Fibroblast of skin of back (primary cell): ENCODE results near the gene XCL1. TPM values are rescaled to one million over a fixed set of nuclear protein-coding genes. Genes with fewer than 3 reads are reported as not detected.
"Not testable (repeated sequence)": the region's sequence is repeated elsewhere in the genome, so short reads cannot be mapped to it uniquely, and the experiment has no call there.

ENCODE experiments used
- DNase-seq: peaks from one replicate; pipeline ENCODE4 v3.0.0-alpha.2; 2013
- polyA plus RNA-seq, 2 experiments: library from polyadenylated mRNA; unstranded; fragments of 120-200 nt; gene quantifications; one replicate each; pipeline ENCODE4 v1.2.1, GENCODE V29; 2013; ENCODE audit not compliant: insufficient read length in 2 of 2

The XCL1 gene
- polyA plus RNA-seq (2013, experiment 1 of 2; ENCODE audit: insufficient read length) = not detected
- not detected for polyA plus RNA-seq (2013, experiment 2 of 2; ENCODE audit: insufficient read length)

- not testable (repeated sequence) for DNase-seq
Observed at GRCh38 chr1:168576245-168576688, at the start of gene XCL1. Gene XCL1 (plus strand): TSS chr1:168576605. CDS start chr1:168576638, 33 bp downstream.

- DNase-seq = no peak
Observed at GRCh38 chr1:168529518-168529917, 46.9 kb upstream of the XCL1 start.

- no peak for DNase-seq
Observed at GRCh38 chr1:168531615-168532345, 44.6 kb upstream of the XCL1 start.

- no peak for DNase-seq
Observed at GRCh38 chr1:168535536-168535935, 40.9 kb upstream of the XCL1 start.

GRCh38 chr1:168540798-168541197, 35.6 kb upstream of the XCL1 start:
- not testable (repeated sequence) for DNase-seq

GRCh38 chr1:168542978-168543377, 33.4 kb upstream of the XCL1 start:
- DNase-seq = not testable (repeated sequence)

- DNase-seq = not testable (repeated sequence)
Observed at GRCh38 chr1:168543840-168544498, 32.4 kb upstream of the XCL1 start, which contains the start of gene XCL2. Gene XCL2 (minus strand): TSS chr1:168543997. CDS start chr1:168543964, 33 bp downstream.

GRCh38 chr1:168545678-168546552, 30.5 kb upstream of the XCL1 start:
- peak; percentile 26 for DNase-seq

GRCh38 chr1:168546553-168546895, 29.9 kb upstream of the XCL1 start:
- not testable (repeated sequence) for DNase-seq

- no peak for DNase-seq
Observed at GRCh38 chr1:168550971-168551370, 25.4 kb upstream of the XCL1 start.

GRCh38 chr1:168551688-168552087, 24.7 kb upstream of the XCL1 start:
- no peak for DNase-seq

- no peak for DNase-seq
Observed at GRCh38 chr1:168552961-168553360, 23.4 kb upstream of the XCL1 start.

GRCh38 chr1:168553680-168554553, 22.5 kb upstream of the XCL1 start:
- no peak for DNase-seq

- no peak for DNase-seq
Observed at GRCh38 chr1:168554603-168555483, 21.6 kb upstream of the XCL1 start.

GRCh38 chr1:168555508-168556046, 20.8 kb upstream of the XCL1 start:
- no peak for DNase-seq

- DNase-seq = no peak
Observed at GRCh38 chr1:168556647-168557046, 19.8 kb upstream of the XCL1 start.

GRCh38 chr1:168560370-168560769, 16.0 kb upstream of the XCL1 start:
- no peak for DNase-seq

GRCh38 chr1:168561989-168562388, 14.4 kb upstream of the XCL1 start:
- no peak for DNase-seq

GRCh38 chr1:168565825-168566224, 10.6 kb upstream of the XCL1 start:
- DNase-seq = no peak

- no peak for DNase-seq
Observed at GRCh38 chr1:168567007-168567406, 9.4 kb upstream of the XCL1 start.
